HG02642 (cell line): ENCODE measurements around the gene GPR85.
"Not testable (repeated sequence)": the region's sequence is repeated elsewhere in the genome, so short reads cannot be mapped to it uniquely, and the experiment has no call there.

Experiments
- ATAC-seq: cut with Tn5 transposase; IDR thresholded peaks from one replicate; pipeline ENCODE4 v1.9.1; 2021; ENCODE audit warnings: mild to moderate bottlenecking; ENCODE audit not compliant: unreplicated experiment, poor library complexity

The GPR85 gene

GRCh38 chr7:113086431-113086888, at the start of gene GPR85:
Gene GPR85 (minus strand): TSS chr7:113086827. CDS start chr7:113084721, 2,106 bp downstream.
- peak; percentile 76 for ATAC-seq

DNA sequence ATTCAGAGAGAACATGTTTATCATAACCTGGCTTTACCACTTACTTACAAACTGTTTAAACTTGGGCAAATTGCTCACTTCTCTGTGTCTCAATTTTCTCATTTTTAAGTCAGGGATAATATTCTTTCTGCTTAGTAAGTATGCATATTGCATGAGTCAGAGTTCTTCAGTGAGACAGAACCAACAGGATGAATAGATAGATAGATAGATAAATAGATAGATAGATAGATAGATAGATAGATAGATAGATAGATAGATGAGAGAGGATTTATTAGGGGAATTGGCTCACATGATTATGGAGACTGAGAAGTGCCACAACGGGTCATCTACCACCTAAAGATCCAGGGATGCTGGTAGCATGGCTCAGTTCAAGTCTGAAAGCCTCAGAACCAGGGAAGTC, 47.4 kb upstream of the GPR85 start:
- no peak for ATAC-seq

DNA sequence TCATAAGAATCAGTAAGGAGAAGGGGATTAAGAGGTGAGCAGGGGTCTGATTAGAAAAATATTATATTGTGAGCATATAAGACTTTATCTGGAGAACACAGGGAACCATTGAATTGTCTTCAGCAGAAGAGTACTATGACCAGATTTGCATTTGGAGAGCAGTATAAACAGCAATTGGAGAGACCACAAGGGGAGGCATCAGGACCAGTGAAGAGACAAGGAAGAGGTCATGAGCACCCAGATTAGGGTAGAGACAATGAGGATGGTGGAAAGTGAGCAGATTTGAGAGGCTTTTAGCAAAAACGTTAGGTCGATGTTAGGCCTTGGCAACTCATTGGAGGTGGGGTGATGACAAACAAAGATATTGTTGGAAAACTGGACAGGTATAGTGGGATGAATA, 44.7 kb upstream of the GPR85 start:
- ATAC-seq: no peak

- no peak for ATAC-seq
Observed at GRCh38 chr7:113128031-113128430, 41.4 kb upstream of the GPR85 start.

DNA sequence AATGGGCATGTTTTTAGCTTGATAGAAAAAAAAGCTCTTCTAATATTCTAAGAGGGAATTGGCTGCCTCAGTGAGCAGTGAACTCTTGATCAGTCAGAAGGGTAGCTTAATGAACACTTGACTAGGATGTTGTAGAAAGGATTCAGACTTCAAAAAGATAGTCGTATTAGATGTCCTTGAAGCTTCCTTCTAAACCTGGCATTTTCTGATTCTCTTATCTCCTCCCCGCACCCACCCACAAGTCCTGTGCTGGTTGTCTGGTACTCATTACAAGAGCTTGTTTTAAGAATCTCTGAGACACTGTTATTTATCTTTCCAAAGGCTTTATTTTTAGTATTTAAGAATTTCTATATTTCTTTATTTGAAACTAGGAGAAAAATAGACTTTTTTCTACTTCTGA, 39.1 kb upstream of the GPR85 start:
- ATAC-seq: no peak

DNA sequence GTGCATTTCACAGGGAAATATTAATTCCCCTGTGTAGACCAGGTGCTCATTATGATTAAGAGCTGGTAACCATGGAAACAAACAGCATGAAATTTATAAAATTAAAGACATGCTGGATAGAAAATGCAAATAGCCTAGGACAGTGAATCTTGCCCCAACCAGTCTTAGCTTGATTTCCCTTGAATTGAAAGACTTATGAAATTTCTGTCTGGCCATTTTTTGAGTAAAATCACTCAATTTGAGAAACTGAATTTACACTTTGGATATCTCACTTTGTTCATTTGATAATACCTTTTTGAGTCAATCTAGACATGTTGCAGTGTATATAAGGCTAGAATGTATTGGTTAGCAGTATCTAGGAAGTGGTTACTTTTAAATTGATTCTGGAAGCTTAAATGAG, 36.1 kb upstream of the GPR85 start:
- ATAC-seq: no peak

GRCh38 chr7:113120647-113121046, 34.0 kb upstream of the GPR85 start:
- ATAC-seq: no peak

DNA sequence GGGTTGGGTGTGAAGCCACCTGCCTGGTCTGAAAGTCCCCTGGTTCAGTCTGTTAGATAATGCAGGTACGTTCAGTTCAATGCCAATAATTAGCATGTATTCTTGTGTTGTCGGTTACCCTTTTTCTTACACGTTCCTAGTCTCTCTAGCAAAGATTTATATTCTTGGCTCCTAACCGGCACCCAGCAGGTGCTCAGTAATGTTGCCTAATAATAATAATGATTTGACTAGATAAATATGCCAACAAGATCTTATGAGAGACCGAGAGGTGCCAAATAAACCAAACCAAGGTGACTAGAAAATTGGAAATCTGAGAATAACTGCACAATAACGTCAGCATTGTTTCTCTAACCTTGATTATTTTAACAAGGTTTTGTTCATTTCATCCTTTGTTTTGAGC, 32.8 kb upstream of the GPR85 start:
- ATAC-seq: no peak

- ATAC-seq: peak; percentile 99
Observed at GRCh38 chr7:113118074-113118959, 31.7 kb upstream of the GPR85 start, which contains the start of gene SMIM30. Gene SMIM30 (minus strand): TSS chr7:113118554. CDS start chr7:113117578, 976 bp downstream.

DNA sequence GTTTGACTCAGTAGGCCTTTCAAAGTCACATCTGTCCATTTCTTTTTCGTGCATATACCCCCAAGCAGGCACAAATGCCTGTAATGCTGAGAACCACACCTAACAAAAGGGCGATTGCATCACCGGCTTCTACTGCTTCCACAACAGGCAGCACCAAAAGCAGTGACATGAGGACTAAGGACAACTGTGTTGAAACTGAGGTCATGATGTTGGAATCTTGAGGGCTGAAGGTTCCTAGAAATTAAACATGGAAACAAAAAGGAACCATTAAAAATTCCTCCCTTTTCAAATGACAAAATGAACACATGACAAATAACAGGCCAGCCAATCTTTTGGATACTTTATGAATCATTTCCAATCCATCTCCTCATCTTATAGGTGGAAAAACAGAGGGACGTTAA, 30.7 kb upstream of the GPR85 start:
- not testable (repeated sequence) for ATAC-seq

GRCh38 chr7:113113912-113114311, 27.3 kb upstream of the GPR85 start:
- peak; percentile 35 for ATAC-seq

- no peak for ATAC-seq
Observed at GRCh38 chr7:113109718-113110117, 23.1 kb upstream of the GPR85 start.

- ATAC-seq: no peak
Observed at GRCh38 chr7:113100121-113100603, 13.5 kb upstream of the GPR85 start.

DNA sequence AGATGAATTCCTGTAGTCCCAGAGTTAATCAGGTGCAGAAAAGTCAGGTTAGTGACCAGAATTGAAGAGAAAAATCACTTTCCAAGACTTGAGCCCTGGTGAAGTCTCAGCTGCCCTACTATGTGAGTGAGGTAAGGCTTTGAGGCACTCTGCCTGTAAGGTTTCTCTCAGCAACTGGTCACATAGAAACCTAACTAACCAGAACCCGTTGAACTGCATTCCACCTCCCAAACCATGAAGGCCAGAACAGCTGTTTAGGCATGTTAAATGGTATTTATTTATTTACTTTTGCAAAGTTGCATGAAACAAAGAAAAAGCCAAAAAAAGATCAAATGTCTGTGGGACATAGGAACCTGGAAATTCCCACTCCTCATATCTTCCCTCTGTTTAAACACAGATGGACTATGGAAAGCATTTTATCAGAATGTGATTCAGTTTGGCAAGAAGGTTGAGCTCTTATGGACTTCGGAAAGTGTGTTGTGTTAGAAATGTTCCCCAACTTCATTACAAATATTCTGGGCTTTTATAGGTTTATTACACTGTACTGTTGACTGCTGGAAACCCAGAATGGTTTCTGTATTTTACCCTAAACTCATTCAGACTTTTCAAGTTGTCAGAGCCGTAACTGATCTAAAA, 12.8 kb upstream of the GPR85 start:
- no peak for ATAC-seq

DNA sequence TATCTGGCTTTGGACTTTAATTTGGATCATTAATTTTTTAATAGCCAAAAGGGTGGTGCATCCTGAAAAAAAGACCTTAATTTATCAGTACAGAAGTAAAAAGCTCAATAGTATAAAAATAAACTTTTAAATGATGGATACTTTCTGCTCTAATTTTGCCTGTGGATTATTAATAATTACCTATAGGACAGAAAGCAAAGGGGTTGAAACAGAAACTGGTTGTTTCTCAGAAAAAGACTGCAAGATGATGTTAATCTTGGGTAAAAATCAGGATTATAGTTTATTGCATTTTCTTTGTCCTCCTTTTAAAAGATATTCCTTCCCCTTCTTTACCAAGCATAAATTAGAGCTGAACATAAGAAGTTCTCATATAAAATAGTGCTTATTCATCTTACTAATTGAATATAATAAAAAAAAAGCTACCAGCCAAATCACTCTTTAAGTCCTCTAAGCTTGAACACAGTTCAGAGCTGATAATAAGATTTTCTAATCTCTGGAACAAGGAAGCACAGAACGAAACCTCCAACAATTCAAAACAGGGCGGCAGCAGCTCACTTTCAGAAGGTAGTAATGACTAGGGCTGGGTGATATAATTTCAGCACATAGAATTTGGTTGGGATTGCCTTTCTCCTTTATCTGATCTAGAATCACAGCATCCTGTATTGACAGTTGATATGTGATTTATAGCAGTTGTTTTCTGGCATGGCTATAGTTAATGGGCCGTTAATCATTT, 8.1 kb upstream of the GPR85 start:
- ATAC-seq: no peak

GRCh38 chr7:113093561-113093960, 6.9 kb upstream of the GPR85 start:
- no peak for ATAC-seq

DNA sequence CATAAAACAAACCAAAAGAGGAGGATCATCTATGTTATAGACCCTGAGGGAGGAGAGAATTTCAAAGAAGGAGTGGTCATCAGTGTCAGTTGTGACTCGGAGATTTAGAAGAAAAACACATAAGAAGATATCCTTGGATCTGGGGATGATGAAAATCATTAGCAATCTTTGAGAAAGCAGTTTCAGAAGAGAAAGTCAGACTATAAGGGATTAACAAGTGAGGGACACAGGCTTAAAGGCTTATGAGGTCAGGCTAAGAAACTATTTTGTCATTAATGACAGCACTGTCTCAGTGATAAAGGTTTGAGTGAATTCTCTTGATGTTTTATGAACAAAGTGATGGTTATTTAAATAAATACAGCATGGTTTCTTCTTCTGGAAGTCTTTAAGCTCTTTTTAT, 6.1 kb upstream of the GPR85 start:
- no peak for ATAC-seq

GRCh38 chr7:113087071-113087998, 708 bp upstream of the GPR85 start:
- no peak for ATAC-seq

DNA sequence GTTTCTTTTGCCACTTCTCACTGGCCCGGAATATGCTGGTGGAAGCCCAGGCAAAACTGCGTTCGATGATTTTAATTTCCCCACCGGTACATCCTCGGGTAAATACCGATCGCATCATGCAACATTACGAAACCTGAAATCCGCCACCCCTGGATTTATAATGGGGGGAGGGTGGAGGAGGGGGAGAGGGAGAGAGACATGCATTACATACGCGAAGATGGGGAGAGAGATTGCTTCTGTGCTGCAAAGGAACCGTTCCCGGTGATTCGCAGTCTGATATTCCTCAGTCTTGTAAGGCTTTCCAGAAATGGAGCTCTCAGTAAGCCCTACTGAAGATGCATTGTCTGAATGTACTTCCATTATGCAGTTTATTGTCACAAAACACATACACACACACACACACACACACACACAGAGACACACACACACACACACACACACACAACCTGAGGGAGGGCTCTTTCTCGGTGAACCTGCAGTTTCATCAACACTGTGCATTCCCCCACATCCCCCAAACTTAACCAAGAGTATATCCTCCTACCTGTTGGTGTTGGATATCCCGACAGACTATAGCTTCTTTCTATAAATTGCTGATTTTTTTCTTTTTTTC, 741 bp downstream of the GPR85 start:
- no peak for ATAC-seq
